Uterus (tissue), 2 donors: Measurements from ENCODE around the gene ESRRB.

Experiments
- CTCF ChIP-seq, 4 experiments: fragments of 200-600 bp in 2 of 4; fragments of 450-650 bp in 2 of 4; sonication (generic) in 2 of 4; IDR thresholded peaks; one replicate each; pipeline ENCODE4 v1.5.1; 2016 to 2019; ENCODE audit warnings: antibody characterized with exemption in 4 of 4, mild to moderate bottlenecking in 2 of 4, moderate library complexity in 1 of 4
- POLR2A ChIP-seq, 2 donors: fragments of 450-650 bp; IDR thresholded peaks; one replicate each; pipeline ENCODE4 v1.6.1; 2016; ENCODE audit warnings: antibody characterized with exemption in 2 of 2, mild to moderate bottlenecking in 1 of 2, moderate library complexity in 1 of 2

- TF ChIP-seq CTCF (IDR thresholded peaks at IDR 0.05) (no peak), POLR2A (IDR thresholded peaks at IDR 0.05) (no peak)
These were observed 9.5 kb downstream of the ESRRB start for GRCh38 chr14:76385435-76385834.
